Activated CD4-positive, alpha-beta T cell treated with anti-CD3 and anti-CD28 coated beads, Interleukin-2, amount 10 ng/mL, durations not matched to agents 24 days and 14 days (primary cell): ENCODE data around the gene FNDC11. TPM values are rescaled to one million over a fixed set of nuclear protein-coding genes. Genes with fewer than 3 reads are reported as not detected.
"Not testable (repeated sequence)": the region's sequence is repeated elsewhere in the genome, so short reads cannot be mapped to it uniquely, and the experiment has no call there.

Experiments used
- DNase-seq: peaks from one replicate; pipeline ENCODE4 v3.0.0; 2022
- H3K27ac Mint-ChIP-seq: one replicate; pipeline ENCODE4 v1.8.0; 2022; ENCODE audit warnings: mild to moderate bottlenecking, mixed read lengths
- H3K27me3 Mint-ChIP-seq: one replicate; pipeline ENCODE4 v1.8.0; 2022; ENCODE audit warnings: mixed read lengths
- H3K36me3 Mint-ChIP-seq: one replicate; pipeline ENCODE4 v1.8.0; 2022; ENCODE audit warnings: low read depth, mild to moderate bottlenecking, mixed read lengths
- H3K4me1 Mint-ChIP-seq: one replicate; pipeline ENCODE4 v1.8.0; 2021; ENCODE audit warnings: mixed read lengths
- H3K4me3 Mint-ChIP-seq: one replicate; pipeline ENCODE4 v1.8.0; 2022; ENCODE audit warnings: mild to moderate bottlenecking, moderate library complexity, mixed read lengths
- H3K9me3 Mint-ChIP-seq: one replicate; pipeline ENCODE4 v1.8.0; 2021; ENCODE audit warnings: mixed read lengths
- intact Hi-C: fragments of 100-400 bp; cut with micrococcal nuclease; formaldehyde crosslinking; loops from one replicate; pipeline ENCODE4 v1.15.1; 2023
- total RNA-seq: library from RNA; stranded (reverse); gene quantifications from 2 replicates; pipeline ENCODE4 v1.2.3, GENCODE V29; 2022

FNDC11 gene
- total RNA-seq, 1 donor from 2014 or later: 0.16 TPM

GRCh38 chr20:63598479-63599395 lies 44.8 kb downstream of the FNDC11 start:
- H3K9me3 Mint-ChIP-seq: no peaks in the 10 kb centered on the region
- H3K36me3 Mint-ChIP-seq: peaks cover 46% of the 10 kb centered on the region
- intact Hi-C loops: no loop called here
- H3K4me3 Mint-ChIP-seq: no peak overlapping the region
- no peak for DNase-seq
- no peak overlapping the region for H3K27ac Mint-ChIP-seq
- no peaks in the 10 kb centered on the region for H3K27me3 Mint-ChIP-seq
- H3K4me1 Mint-ChIP-seq: peaks cover 3% of the 10 kb centered on the region

GRCh38 chr20:63599396-63600050 lies 45.6 kb downstream of the FNDC11 start:
- intact Hi-C loops: no loop called here
- Mint-ChIP-seq H3K4me1 (peaks cover 3% of the 10 kb centered on the region), H3K36me3 (peaks cover 50% of the 10 kb centered on the region), H3K27ac (no peak overlapping the region), H3K4me3 (no peak overlapping the region), H3K9me3 (no peaks in the 10 kb centered on the region), H3K27me3 (no peaks in the 10 kb centered on the region)
- DNase-seq: no peak

- H3K4me3 Mint-ChIP-seq, H3K9me3 Mint-ChIP-seq, H3K27ac Mint-ChIP-seq, intact Hi-C loops, H3K27me3 Mint-ChIP-seq, H3K4me1 Mint-ChIP-seq: not testable (repeated sequence)
- H3K36me3 Mint-ChIP-seq: peaks cover 50% of the 10 kb centered on the region
- DNase-seq: peak; percentile 70
Observed at GRCh38 chr20:63601679-63602078, 47.7 kb downstream of the FNDC11 start.

GRCh38 chr20:63602321-63602720 lies 48.4 kb downstream of the FNDC11 start:
- Mint-ChIP-seq H3K27ac (no peak overlapping the region), H3K27me3 (no peaks in the 10 kb centered on the region), H3K36me3 (peaks cover 51% of the 10 kb centered on the region), H3K4me1 (peaks cover 3% of the 10 kb centered on the region), H3K4me3 (no peak overlapping the region), H3K9me3 (no peaks in the 10 kb centered on the region)
- intact Hi-C loops: no loop called here
- DNase-seq: no peak

Other genes with a start within 250 kb of the FNDC11 start
- not detected in 2 replicates for gene CHRNA4, start 192.8 kb upstream of the FNDC11 start, total RNA-seq
- gene KCNQ2, start 81.5 kb upstream of the FNDC11 start, total RNA-seq: 0.26 TPM in 1 of 2 replicates, not detected in the other
- 0.28 and 0.66 TPM in 2 replicates for gene EEF1A2, start 55.1 kb upstream of the FNDC11 start, total RNA-seq
- gene PPDPF, start 33.4 kb upstream of the FNDC11 start, total RNA-seq: 125 and 130 TPM in 2 replicates
- 0.19 and 0.35 TPM in 2 replicates for gene PTK6, start 16.8 kb upstream of the FNDC11 start, total RNA-seq
- not detected in 2 replicates for gene SRMS, start 6.4 kb upstream of the FNDC11 start, total RNA-seq
- 13.7 and 15.9 TPM in 2 replicates for gene HELZ2, start 20.1 kb downstream of the FNDC11 start, total RNA-seq
- 13.9 and 14.1 TPM in 2 replicates for gene GMEB2, start 72.9 kb downstream of the FNDC11 start, total RNA-seq
- gene STMN3, start 99.3 kb downstream of the FNDC11 start, total RNA-seq: 9.7 and 10.7 TPM in 2 replicates
- 60.7 and 64.7 TPM in 2 replicates for gene RTEL1, start 104.2 kb downstream of the FNDC11 start, total RNA-seq
- gene TNFRSF6B, start 142.5 kb downstream of the FNDC11 start, total RNA-seq: not detected in 2 replicates
- 63.4 and 70.4 TPM in 2 replicates for gene ARFRP1, start 153.8 kb downstream of the FNDC11 start, total RNA-seq
- 37.3 and 38.1 TPM in 2 replicates for gene ZGPAT, start 153.9 kb downstream of the FNDC11 start, total RNA-seq
- 10.1 and 12.2 TPM in 2 replicates for gene LIME1, start 182.5 kb downstream of the FNDC11 start, total RNA-seq
- gene SLC2A4RG, start 185.6 kb downstream of the FNDC11 start, total RNA-seq: 41.0 and 43.6 TPM in 2 replicates